ENCODE measurements around the gene MYBBP1A. TPM values are rescaled to one million over a fixed set of nuclear protein-coding genes. Genes with fewer than 3 reads are reported as not detected.

MYBBP1A gene
- total RNA-seq, 4 donors from 2014 or later = 32.4 to 70.0 (median 54.4) TPM

DNA sequence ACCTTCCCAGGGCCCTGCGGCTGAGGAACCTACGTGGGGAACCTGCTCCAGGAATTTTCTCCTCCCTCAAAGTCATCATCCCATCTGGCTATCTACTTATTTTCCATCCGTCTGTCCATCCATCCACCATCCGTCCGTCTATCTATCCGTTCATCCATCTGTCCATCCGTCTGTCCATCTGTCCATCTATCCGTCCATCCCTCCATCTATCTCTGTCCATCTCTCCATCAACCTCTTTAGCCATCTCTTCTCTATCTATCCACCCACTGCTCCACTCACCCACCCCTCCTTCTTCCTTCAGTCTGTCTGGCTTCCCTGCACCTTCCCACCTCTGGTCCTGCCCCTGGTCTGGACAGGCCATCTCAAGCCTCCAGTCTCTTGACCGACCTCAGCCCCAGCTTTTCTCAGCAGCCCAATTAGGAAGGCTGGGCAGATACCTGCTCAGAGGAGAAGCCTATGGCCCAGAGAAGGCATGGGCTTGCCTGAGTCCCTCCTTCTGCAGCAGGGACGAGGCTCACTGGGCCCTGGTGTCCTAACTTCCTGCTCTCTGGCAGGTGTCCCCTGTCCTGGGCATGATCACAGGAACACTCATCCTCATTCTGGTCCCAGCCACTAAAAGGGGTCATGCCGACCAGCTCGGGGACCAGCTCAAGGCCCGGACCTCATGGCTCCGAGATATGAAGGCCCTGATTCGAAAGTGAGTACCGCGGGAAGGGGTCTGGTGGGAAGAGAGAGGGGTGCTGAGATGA, 23.0 kb downstream of the MYBBP1A start:
- 82 to 84% methylated on average over 9 to 11 of the region's 17 CpGs for WGBS, 2 donors
- peaks cover 0 to 45% (median 0%) of the 10 kb centered on the region in 4 donors for H3K27me3 ChIP-seq
- H3K4me3 ChIP-seq = no peak overlapping the region
- H3K9me3 ChIP-seq = no peaks in the 10 kb centered on the region
- TF ChIP-seq POLR2A (IDR thresholded peaks at IDR 0.05) = no peak
- TF ChIP-seq, protein P1, sequence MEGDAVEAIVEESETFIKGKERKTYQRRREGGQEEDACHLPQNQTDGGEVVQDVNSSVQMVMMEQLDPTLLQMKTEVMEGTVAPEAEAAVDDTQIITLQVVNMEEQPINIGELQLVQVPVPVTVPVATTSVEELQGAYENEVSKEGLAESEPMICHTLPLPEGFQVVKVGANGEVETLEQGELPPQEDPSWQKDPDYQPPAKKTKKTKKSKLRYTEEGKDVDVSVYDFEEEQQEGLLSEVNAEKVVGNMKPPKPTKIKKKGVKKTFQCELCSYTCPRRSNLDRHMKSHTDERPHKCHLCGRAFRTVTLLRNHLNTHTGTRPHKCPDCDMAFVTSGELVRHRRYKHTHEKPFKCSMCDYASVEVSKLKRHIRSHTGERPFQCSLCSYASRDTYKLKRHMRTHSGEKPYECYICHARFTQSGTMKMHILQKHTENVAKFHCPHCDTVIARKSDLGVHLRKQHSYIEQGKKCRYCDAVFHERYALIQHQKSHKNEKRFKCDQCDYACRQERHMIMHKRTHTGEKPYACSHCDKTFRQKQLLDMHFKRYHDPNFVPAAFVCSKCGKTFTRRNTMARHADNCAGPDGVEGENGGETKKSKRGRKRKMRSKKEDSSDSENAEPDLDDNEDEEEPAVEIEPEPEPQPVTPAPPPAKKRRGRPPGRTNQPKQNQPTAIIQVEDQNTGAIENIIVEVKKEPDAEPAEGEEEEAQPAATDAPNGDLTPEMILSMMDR (IDR thresholded peaks at IDR 0.05) = no peak
- intact Hi-C loops (cut with DNase I) = no loop called here
- H3K27ac ChIP-seq = peak overlapping the region in 3 of 4 donors; percentile 18 to 76 (median 39)
- DNase-seq = no peak
- peaks cover 0 to 11% (median 0%) of the 10 kb centered on the region in 3 donors for H3K36me3 ChIP-seq
- peaks cover 22 to 89% (median 42%) of the 10 kb centered on the region in 3 donors for H3K4me1 ChIP-seq

DNA sequence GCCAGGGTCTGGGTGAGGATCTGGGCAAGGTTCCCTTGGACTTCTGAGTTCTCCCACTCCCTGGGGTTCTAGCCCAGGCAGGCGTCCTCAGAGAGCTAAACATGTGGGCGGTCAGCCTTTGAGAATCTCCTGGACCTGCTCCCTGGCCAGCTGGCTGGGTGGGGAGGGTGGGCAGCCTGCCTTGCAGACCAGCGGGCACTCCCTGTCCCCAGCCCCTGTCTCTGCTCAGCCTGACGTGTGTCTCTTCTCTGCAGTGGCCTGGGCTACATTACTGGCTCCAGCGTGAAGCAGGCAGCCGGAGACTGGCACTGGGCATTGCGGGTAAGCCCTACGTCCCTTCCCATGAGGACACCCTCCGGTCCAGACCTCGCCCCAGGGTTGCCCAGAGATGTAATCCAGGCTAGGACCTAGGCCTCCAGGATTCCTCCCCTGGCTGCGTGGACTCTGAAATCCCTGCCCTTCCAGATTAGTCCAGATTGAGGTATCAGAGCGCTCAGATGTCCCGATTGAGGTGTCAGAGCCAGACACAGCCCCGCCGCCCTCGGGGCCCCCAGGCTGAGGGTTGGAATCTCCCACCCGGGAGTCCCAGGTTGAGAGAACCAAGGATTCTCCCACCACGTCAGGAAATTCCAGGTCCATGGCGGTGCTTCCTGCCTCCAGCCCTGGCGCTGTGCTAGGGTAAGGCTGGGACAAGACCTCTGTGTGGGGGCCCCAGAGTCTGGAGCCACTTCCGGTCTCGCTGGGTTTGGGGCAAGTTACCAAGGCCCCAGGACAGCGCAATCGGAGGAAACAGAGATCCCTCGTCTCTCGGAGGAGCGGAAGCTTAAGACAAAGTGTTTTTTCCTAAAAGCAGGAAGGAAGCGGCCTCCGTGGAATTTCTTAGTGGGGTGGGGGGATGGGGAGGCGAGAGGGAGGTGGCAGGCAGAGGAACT, 24.1 kb downstream of the MYBBP1A start:
- no peak for DNase-seq
- Histone ChIP-seq H3K36me3 (peaks cover 0 to 10% (median 0%) of the 10 kb centered on the region in 3 donors), H3K4me1 (peaks cover 12 to 86% (median 31%) of the 10 kb centered on the region in 3 donors), H3K9me3 (no peaks in the 10 kb centered on the region), H3K4me3 (no peak overlapping the region), H3K27ac (peak overlapping the region; percentile 31 to 79 (median 56)), H3K27me3 (peaks cover 0 to 45% (median 0%) of the 10 kb centered on the region in 4 donors)
- 47 to 71% methylated on average over 3 to 11 of the region's 30 CpGs for WGBS, 2 donors
- intact Hi-C loops (cut with DNase I) = no loop called here
- TF ChIP-seq, protein P1 (IDR thresholded peaks at IDR 0.05) = no peak
- no peak for TF ChIP-seq POLR2A (IDR thresholded peaks at IDR 0.05)

DNA sequence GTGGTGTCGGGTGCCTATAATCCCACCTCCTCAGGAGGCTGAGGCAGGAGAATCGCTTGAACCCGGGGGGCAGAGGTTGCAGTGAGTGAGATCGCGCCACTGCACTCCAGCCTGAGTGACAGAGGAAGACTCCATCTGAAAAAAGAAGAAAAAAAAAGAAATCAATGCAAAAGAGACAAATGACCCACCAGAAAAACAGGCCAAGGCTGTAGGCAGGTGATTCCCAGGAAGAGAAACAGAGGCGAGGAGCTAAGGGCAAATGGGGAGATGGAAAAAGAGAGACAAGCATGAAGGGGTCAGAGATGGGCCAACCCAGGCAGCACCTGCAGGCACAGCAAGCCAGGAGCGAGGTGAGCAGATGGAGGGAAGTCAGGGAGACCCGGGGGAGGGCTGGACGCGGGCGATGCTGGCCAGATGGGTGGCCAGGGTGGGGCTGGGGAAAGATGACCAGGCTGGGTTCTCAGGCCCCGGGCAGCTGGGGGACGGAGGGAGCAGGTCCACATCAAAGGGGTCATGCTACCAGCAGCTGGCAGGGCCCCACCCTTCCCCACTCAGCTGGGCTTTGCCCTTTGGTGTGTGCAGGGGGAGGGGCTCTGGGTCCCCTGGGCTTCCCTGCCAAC, 25.5 kb downstream of the MYBBP1A start:
- DNase-seq = no peak
- H3K27me3 ChIP-seq = peaks cover 0 to 37% (median 0%) of the 10 kb centered on the region in 4 donors
- no peak for TF ChIP-seq POLR2A (IDR thresholded peaks at IDR 0.05)
- TF ChIP-seq, protein P1 (IDR thresholded peaks at IDR 0.05) = no peak
- WGBS, 2 donors = 69 to 77% methylated on average over 12 to 13 of the region's 13 CpGs
- peaks cover 12 to 75% (median 21%) of the 10 kb centered on the region in 3 donors for H3K4me1 ChIP-seq
- H3K9me3 ChIP-seq = no peaks in the 10 kb centered on the region
- intact Hi-C loops (cut with DNase I) = no loop called here
- H3K4me3 ChIP-seq = no peak overlapping the region
- H3K27ac ChIP-seq = peak overlapping the region; percentile 10 to 79 (median 54)
- H3K36me3 ChIP-seq = peaks cover 0 to 10% (median 0%) of the 10 kb centered on the region in 3 donors

DNA sequence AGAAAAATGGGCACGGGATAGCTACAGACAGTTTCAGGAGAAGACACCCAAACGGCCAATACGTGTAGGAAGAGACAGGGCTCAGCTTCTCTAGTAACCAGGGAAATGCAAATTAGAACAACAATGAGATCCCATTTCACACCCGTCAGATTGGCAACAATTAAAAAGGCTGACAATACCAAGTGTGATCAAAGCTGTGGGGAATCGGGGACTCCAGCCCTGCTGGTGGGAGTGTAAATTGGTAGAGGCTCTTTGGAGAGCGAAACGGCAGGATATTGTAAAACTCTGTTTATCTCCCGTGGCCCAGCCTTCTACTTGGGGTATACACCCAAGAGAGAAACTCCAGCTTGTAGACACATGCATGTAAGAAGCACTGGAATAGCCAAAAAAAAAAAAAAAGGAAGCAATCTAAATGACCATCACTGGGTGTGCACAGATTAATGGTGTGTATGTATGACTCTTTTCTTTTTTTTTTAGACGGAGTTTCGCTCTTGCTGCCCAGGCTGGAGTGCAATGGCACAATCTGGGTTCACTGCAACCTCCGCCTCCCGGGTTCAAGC, 27.5 kb downstream of the MYBBP1A start:
- H3K4me1 ChIP-seq = peaks cover 0 to 70% (median 6%) of the 10 kb centered on the region in 3 donors

More for the DNA sequence above, 27.5 kb downstream of the MYBBP1A start:
- intact Hi-C loops (cut with DNase I) = no loop called here
- DNase-seq = no peak
- no peaks in the 10 kb centered on the region for H3K9me3 ChIP-seq
- peak overlapping the region in 3 of 4 donors; percentile 7 to 60 (median 26) for H3K27ac ChIP-seq
- no peak overlapping the region for H3K4me3 ChIP-seq
- H3K27me3 ChIP-seq = peaks cover 0 to 19% (median 0%) of the 10 kb centered on the region in 4 donors
- H3K36me3 ChIP-seq = peaks cover 0 to 4% (median 0%) of the 10 kb centered on the region in 3 donors
- WGBS, 2 donors = 60 to 67% methylated on average over 12 of the region's 12 CpGs
- TF ChIP-seq, protein P1 (IDR thresholded peaks at IDR 0.05) = no peak
- no peak for TF ChIP-seq POLR2A (IDR thresholded peaks at IDR 0.05)
